Stimulated activated CD8-positive, alpha-beta memory T cell treated with anti-CD3 and anti-CD28 coated beads, Interleukin-7, amount 100 ng/mL, for 4 hours (primary cell): ENCODE measurements around the gene ABCF2.

Source experiments
- DNase-seq, 2 donors: peaks; one replicate each; pipeline ENCODE4 v3.0.0-alpha.2; 2020; ENCODE audit warnings: low read depth in 2 of 2

ABCF2 gene

DNA sequence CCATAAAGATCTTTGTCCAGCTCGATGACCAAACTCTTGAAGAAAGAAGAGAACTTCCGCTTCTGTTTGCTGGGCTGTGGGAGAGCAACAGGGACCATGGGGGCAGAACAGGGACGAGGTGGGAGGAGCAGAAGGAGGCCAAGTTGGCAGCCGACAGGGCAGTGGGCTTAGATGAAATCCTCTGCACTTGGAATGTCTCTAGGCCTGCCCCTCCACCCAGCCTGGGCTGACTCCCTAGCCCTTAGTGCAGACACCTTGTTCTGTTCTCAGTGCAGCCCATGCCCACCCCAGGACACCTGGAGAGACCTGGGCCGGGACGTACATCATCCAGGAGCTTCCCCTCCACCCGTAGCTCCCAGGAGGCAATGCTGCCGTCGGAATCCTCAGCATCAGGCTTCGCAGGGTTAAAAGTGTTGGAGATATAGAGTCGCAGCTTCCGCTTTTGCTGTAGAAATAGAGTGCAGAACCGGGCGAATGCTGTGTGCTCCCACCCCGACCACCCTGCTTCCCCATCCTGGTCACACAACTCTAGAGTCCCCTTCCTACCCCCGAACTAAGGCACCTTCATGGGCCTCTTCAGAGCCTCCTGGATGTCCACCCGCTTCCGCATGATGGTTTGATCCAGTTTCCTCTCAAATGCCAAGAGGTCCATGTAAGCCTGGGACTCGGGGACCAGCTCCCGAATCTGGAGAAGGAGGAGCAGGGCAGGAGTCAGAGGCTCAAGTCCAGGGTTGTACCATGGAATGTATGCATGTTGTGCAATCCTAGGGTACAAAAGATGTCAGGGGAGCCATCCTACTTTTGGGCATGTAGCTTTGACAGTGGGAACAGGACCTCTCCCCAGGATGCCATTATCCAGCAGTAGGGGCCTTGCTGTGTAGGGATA, 15.4 kb upstream of the ABCF2 start:
- no peak for DNase-seq

DNA sequence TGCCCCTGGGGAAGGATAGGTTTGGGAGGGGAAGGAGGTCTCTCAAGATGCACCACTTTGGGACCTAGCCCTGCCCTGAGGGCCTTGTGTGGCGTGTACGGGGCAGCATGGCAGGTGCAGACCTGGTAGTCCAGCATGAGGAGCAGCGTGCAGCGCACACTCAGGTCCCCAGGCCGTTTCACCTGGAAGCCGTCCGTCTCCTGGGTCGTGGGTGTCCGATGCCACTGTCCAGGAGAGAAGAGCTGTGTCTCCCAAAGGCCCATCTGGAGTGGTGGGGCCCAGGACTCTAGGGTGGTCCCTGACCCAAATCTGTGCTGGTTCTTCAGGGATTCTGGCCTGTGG, 14.7 kb upstream of the ABCF2 start:
- no peak for DNase-seq

DNA sequence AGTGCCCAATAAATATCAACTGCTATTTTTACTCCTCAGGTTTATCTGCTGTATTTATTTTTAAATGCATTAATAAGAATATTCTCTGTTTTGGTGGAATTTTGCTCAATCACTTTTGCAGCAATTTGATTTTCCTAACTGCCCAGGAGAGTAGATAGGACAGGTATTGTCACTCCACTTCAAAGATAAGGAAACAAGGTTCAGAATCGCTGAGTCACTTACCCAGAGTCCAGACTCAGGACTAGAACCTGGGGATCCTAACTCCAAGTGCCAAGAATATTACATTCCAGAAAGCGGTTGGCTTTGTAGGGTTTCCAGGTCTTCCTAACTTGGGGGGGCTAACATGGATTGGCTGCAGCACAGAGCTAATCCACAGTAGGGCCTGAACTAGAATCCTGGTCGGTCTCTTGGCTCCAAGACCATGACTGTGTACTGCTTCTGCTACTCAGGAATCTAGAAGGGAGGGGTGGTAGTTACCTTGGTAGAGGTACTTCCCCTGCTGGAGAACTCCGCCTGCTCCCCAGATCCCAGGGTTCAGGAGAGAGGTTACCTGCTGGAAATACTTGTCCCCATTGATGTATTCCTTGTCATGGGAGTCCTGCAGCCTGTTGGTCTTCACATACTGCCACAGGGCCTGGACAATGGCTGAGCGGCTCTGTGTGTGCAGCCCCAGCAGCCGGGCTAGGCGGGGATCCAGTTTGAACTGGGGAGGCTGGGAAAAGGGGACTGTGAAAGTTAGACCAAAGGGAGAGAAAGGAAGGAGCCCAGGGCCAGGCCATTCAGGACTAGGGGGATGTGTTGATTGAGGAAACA, 14.1 kb upstream of the ABCF2 start:
- no peak for DNase-seq

DNA sequence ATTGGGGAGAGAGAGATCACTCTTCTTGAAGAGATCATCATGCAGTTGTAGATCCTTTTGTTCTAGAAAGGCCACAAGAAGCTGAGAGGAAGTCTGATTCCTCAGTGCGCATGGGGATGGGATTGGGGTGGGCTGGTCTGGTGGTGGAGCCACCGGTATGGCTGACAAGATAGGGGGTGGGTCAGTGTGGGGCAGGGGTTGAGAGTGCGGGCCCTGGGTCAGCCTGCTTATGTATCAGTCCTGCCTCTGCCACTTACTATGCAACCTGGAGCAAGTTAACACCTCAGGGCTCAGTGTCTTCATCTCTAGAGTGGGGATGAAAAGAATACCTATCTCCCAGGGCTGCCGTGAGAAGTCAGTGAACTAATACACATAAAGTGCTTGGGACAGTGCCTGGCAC, 13.5 kb upstream of the ABCF2 start:
- DNase-seq = no peak

DNA sequence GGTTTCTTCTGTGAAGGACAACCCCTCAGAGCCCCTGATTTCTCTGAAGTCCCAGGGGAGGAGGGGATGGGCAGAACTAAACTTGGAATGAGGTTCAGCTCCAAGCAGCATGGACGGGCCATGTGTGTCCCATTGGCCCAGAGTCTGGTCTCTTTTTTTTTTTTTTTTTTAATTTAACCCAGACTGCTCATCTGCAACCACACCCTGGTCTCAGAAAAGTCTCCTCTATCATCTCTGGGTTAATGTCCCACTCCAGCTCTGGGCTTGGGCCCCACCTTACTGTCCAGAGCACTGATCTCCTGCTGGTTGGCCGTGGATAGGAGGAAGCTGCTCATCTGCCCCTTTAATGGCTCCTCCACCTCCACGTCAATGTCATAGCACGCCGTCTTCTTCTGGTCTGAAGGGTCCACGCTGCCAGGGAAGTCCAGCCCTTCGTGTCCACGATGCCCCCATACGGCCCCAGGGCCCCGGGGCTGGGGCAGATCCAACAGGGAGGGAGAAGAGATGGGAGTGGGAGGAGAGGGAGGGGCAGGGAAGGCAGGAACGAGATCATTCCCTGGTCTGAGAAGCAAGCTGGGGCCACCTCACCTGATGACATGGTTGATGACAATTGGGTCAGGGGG, 12.9 kb upstream of the ABCF2 start:
- DNase-seq = no peak

DNA sequence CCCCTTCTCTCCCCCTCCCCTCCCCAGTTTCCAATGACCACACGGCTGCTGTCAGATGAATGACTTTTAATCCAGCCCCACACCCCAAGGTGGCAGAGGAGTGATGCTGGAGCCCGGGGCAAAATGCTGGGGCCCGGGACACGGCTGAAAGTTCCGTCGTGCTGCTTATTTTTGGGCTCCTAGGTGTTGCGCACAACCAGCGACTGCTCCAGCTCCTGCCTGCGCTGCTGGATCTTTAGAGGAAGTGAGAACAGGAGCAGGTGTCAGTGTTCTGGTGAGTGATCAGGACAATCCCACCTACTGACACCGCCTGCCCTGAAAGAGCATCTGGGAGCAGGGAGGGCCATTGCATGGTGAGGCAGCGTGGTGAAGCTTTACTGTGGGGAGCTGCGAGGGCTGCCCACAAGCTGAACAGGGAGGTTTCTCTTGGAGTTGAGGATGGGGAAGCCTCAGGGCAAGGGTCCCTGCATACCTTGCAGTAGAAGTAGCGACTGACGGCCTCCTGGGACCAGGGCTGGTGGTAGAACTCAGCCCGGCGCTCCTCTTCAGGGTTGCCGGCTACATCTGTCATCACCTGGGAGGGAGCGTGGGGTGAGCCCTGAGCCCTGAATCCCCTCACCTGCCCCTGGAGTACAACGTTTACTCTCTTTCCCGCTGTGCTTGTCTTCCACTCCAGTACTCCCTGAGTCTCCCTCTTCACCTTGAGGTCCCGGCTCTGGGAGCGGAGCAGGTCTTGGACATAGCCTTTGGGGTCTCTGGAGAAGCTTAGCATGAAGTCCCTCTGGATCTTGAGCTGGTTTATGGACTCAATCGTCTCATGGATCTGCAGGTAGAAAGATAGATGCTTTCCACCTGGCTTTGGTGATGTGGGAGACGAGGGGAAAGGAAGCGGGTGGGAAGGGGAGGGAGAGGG, 12.2 kb upstream of the ABCF2 start:
- no peak for DNase-seq

DNA sequence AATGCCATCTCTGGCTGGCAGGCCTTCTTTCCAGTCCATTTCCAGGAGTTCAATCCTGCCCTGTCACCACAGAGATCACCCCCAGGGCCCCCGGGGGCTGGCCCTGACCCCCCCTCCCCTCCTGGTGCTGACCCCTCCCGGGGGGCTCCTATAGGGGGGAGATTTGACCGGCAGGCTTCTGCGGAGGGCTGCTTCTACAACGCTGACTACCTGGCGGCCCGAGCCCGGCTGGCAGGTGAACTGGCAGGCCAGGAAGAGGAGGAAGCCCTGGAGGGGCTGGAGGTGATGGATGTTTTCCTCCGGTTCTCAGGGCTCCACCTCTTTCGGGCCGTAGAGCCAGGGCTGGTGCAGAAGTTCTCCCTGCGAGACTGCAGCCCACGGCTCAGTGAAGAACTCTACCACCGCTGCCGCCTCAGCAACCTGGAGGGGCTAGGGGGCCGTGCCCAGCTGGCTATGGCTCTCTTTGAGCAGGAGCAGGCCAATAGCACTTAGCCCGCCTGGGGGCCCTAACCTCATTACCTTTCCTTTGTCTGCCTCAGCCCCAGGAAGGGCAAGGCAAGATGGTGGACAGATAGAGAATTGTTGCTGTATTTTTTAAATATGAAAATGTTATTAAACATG, 11.3 kb upstream of the ABCF2 start:
- DNase-seq = no peak

DNA sequence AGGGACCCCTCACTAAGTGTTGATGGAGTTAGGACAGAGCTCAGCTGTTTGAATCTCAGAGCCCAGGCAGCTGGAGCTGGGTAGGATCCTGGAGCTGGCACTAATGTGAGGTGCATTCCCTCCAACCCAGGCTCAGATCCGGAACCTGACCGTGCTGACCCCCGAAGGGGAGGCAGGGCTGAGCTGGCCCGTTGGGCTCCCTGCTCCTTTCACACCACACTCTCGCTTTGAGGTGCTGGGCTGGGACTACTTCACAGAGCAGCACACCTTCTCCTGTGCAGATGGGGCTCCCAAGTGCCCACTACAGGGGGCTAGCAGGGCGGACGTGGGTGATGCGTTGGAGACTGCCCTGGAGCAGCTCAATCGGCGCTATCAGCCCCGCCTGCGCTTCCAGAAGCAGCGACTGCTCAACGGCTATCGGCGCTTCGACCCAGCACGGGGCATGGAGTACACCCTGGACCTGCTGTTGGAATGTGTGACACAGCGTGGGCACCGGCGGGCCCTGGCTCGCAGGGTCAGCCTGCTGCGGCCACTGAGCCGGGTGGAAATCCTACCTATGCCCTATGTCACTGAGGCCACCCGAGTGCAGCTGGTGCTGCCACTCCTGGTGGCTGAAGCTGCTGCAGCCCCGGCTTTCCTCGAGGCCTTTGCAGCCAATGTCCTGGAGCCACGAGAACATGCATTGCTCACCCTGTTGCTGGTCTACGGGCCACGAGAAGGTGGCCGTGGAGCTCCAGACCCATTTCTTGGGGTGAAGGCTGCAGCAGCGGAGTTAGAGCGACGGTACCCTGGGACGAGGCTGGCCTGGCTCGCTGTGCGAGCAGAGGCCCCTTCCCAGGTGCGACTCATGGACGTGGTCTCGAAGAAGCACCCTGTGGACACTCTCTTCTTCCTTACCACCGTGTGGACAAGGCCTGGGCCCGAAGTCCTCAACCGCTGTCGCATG, 10.5 kb upstream of the ABCF2 start:
- DNase-seq = no peak

DNA sequence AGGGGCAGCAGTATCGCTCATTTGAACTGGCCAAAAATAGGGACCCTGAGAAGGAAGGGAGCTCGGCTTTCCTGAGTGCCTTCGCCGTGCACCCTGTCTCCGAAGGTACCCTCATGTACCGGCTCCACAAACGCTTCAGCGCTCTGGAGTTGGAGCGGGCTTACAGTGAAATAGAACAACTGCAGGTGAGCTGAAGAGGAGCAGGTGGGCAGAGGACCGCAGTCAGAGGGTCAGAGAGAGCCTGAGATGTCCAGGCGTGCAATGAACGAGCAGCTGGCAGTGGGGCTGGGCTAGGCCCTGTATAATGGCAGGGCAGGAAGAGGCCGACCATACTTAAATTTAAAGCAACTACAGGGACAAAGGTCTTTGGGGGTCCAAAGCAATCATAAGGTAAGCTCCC, 9.4 kb upstream of the ABCF2 start:
- no peak for DNase-seq

DNA sequence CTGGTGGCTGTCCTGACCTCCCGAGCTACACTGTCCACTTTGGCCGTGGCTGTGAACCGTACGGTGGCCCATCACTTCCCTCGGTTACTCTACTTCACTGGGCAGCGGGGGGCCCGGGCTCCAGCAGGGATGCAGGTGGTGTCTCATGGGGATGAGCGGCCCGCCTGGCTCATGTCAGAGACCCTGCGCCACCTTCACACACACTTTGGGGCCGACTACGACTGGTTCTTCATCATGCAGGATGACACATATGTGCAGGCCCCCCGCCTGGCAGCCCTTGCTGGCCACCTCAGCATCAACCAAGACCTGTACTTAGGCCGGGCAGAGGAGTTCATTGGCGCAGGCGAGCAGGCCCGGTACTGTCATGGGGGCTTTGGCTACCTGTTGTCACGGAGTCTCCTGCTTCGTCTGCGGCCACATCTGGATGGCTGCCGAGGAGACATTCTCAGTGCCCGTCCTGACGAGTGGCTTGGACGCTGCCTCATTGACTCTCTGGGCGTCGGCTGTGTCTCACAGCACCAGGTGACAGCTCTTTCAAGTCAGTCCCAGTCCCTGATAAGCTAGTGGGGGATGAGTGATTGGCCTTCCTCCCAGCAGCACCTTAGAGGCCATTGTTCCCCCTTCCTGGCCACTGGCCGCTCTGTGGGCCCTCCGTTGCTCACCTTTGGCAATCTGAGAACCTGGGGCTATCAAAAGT, 8.2 kb upstream of the ABCF2 start:
- no peak for DNase-seq

DNA sequence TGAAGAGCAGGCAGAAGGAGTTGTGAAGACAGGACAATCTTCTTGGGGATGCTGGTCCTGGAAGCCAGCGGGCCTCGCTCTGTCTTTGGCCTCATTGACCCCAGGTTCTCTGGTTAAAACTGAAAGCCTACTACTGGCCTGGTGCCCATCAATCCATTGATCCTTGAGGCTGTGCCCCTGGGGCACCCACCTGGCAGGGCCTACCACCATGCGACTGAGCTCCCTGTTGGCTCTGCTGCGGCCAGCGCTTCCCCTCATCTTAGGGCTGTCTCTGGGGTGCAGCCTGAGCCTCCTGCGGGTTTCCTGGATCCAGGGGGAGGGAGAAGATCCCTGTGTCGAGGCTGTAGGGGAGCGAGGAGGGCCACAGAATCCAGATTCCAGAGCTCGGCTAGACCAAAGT, 6.8 kb upstream of the ABCF2 start:
- no peak for DNase-seq

DNA sequence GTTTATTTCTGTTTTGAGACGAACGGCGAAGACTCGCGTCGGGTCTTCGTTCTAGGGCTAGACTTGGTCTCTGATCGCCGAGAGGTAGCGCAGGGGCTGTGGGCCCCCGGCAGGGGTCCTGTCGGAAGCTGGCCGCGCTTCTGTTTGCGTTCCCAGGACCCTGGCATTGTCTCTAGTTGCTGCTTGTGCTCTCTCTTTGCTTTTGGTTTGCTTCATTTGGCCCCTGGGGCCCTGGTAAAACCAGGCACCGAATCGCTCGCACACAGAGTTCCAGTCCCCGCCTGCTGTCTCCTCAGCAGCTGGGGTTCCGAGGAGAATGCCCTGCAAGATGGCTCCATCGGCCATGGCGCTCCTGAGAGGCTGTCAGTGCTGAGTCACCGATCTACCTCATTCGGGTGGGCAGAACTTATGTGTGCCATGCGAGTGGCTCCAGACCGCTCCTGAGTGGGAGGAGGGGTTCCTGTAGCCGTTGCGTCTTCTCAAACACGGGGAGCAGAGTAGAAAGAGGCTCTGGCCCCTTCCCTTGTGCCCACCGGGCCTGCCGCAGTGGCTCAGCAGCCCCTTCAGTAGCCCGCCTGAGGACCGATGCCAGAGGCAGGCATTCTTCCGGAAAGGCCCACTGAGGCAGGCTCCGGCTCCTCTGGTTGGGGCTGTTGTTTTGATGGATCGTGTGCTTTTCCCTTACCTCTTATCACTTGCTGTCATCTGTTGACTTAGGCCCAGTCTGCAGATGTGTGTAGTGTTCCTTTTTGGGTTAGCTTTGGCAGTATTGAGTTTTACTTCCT, 6.1 kb upstream of the ABCF2 start:
- peak; percentile 74 to 77 for DNase-seq

DNA sequence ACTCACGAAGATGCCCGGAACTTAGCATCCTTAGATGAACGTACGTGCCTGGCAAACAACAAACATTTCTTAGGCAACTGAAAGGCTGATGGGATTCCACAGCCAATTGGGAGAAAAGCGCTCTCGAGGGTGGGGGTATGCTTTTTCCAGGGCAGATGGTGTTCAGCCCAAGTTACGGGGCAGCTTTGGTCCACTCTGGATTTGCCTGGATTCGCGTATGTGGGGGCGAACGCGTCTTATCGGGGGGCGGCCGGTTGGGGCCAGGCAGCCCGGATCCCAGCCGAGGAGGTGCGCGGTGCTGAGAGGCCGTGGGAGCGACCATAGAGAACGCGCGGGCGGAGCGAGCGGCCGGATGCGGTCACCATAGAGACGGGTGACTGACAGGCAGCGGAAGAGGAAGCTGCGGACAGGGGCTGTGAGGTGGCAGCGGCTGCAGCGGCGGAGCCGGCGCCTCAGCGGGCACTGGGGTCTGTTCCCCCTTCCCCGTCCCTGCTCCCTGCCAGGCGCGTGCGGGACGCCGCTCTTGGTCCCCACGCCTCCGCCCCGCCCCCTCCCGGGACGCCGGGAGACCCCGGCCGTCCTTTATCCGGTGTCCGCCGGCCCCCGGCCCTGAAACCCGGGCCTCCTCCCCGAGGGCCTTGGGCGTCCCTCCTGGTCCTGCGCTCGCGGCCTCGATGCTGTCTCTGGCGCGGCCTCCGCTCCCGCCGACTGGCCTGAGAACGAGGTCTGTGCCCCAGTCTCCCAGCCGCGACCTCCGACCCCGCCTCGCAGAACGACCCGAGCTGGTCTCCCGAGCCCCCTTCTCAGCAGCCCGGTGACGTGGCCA, 5.3 kb upstream of the ABCF2 start, which contains the start of gene CHPF2:
TSS of gene CHPF2 (plus strand) at position 393 of the 826 bp plus-strand sequence. CDS start 1,529 bp downstream, outside the sequence.
- DNase-seq = peak; percentile 79 to 89

DNA sequence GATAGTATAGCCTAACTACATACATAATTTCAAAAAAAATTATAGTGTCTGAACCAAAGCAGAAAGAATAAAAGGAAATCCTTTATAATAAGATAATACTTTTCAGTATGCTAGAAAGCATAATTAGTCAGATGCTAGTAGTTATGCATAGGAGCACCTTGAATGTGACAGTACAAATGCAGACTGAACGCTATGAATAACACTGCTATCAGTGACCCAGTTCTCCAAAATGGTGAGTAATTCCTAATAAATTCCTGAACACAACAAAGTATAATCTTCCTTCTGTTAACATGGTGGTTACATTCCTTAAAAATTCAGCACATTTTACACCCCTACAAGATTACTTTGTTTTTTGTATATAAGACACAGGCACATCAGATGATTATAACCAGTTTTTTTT, 4.1 kb upstream of the ABCF2 start:
- DNase-seq = no peak

DNA sequence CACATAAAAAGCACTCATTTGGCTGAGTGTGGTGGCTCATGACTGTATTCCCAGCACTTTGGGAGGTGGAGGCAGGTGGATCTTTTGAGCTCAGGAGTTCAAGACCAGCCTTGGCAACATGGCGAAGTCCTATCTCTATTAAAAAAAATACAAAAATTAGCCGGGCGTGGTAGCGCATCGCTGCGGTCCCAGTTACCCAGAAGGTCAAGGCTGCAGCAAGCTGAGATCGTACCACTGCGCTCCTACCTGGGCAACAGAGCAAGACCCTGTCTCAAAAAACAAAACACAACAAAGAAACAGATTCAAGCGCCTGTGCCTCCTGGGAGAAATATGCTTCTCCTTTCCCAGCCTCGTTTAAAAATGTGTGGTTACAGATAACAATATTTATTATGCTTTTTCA, 2.2 kb upstream of the ABCF2 start:
- DNase-seq = no peak

DNA sequence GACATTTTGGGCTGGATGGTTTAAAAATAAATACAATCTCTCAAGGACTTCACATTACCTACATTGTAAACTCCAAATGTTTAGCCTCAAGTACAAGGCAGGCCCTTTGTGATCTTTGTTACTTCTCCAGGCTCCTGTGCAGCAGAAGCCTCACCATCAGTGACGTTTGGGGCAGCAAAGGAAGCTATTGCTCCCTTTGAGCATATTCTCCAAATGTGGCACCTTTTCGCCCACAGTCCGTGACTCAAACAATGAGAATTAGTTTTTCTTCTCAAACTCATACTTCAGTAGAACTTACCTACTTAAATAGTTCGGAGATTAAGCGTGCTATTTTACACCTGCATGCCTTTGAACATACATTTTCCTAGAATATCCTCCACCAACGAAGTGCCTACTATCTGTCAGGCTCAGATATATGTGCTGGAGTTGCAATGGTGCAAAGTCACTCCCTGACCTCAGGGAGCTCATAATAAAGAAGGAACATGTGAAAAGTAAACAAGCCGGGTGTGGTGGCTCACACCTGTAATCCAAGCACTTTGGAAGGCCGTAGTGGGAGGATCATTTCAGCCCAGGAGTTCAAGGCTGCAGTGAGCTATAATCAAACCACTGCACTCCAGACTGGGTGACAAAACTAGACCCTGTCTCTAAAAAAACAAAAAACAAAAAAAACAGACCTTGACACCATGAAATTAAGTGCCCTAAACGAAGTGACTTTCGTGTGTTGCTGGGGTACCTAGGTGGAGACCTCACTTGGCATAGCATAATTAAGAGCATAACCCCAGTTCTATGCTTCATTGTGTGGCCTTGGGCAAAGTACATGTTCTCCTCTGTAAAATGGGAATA, 1.2 kb upstream of the ABCF2 start:
- DNase-seq = no peak

DNA sequence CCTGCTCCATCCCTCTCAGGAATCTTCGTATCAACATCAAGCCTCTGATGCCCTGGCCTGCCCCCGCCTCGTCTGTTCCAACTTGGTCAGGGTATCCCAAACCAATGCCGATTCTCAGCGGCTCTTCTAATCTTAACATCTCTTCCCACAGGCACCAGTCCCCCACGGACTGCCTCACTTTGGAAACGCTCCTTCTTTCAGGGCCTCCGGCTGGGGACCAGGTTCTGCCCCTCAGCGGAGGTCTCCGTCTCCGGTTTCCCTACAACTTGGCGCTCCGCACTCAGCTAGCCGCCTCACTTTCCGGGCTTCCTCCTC, 488 bp downstream of the ABCF2 start:
- DNase-seq = no peak
